SK-N-SH treated with all-trans-retinoic acid at 6 μM for 48 hours (cell line): ENCODE measurements around the gene PARD3.

ENCODE experiments used
- BACH2 ChIP-seq: fragments of 250-450 bp; sonication (Bioruptor Pico); IDR thresholded peaks from 2 replicates; pipeline ENCODE4 v1.9.0; 2021; ENCODE audit warnings: mild to moderate bottlenecking, borderline replicate concordance
- CSDC2 ChIP-seq: fragments of 250-450 bp; sonication (Bioruptor Pico); IDR thresholded peaks from 2 replicates; pipeline ENCODE4 v1.5.0; 2020; ENCODE audit warnings: mild to moderate bottlenecking, moderate library complexity
- ESRRG ChIP-seq: fragments of 250-450 bp; sonication (Bioruptor Pico); IDR thresholded peaks from 2 replicates; pipeline ENCODE4 v1.6.1; 2021; ENCODE audit warnings: mild to moderate bottlenecking
- GLIS3 ChIP-seq: fragments of 250-450 bp; sonication (Bioruptor Pico); IDR thresholded peaks from 2 replicates; pipeline ENCODE4 v1.5.0; 2020; ENCODE audit warnings: mild to moderate bottlenecking, moderate library complexity
- RARB ChIP-seq: fragments of 250-450 bp; sonication (Bioruptor Pico); IDR thresholded peaks from 2 replicates; pipeline ENCODE4 v1.8.0; 2021; ENCODE audit warnings: mild to moderate bottlenecking, moderate library complexity
- SNAI2 ChIP-seq: fragments of 250-450 bp; sonication (Bioruptor Pico); IDR thresholded peaks from 2 replicates; pipeline ENCODE4 v1.5.0; 2020; ENCODE audit warnings: mild to moderate bottlenecking, moderate library complexity
- TCF4 ChIP-seq: fragments of 250-450 bp; sonication (Bioruptor Pico); IDR thresholded peaks from 2 replicates; pipeline ENCODE4 v1.8.0; 2021; ENCODE audit warnings: mild to moderate bottlenecking, moderate library complexity, borderline replicate concordance
- ZC3H10 ChIP-seq: fragments of 250-450 bp; sonication (Bioruptor Pico); IDR thresholded peaks from 2 replicates; pipeline ENCODE4 v1.5.1; 2021; ENCODE audit warnings: mild to moderate bottlenecking, moderate library complexity
- ZFP3 ChIP-seq: fragments of 250-450 bp; sonication (Bioruptor Pico); IDR thresholded peaks from 2 replicates; pipeline ENCODE4 v1.5.0; 2020; ENCODE audit warnings: mild to moderate bottlenecking, moderate library complexity
- ZFP30 ChIP-seq: fragments of 450-650 bp; formaldehyde crosslinking; IDR thresholded peaks from 2 replicates; pipeline ENCODE4 v1.5.0; 2022; ENCODE audit warnings: mild to moderate bottlenecking, moderate library complexity
- ZNF70 ChIP-seq: fragments of 450-650 bp; formaldehyde crosslinking; IDR thresholded peaks from 2 replicates; pipeline ENCODE4 v1.5.0; 2020; ENCODE audit warnings: mild to moderate bottlenecking, moderate library complexity
- TF ChIP-seq, protein P1 (sequence below): fragments of 250-450 bp; sonication (Bioruptor Pico); IDR thresholded peaks from 2 replicates; pipeline ENCODE4 v1.5.1; 2020; ENCODE audit warnings: low read depth, mild to moderate bottlenecking, moderate library complexity
- TF ChIP-seq, protein P2 (sequence below): fragments of 250-450 bp; sonication (Bioruptor Pico); IDR thresholded peaks from 2 replicates; pipeline ENCODE4 v1.5.1; 2021; ENCODE audit warnings: mild to moderate bottlenecking, moderate library complexity
- TF ChIP-seq, protein P3 (sequence below): fragments of 250-450 bp; sonication (Bioruptor Pico); IDR thresholded peaks from 2 replicates; pipeline ENCODE4 v1.8.0; 2020; ENCODE audit warnings: mild to moderate bottlenecking, moderate library complexity, borderline replicate concordance

DNA sequence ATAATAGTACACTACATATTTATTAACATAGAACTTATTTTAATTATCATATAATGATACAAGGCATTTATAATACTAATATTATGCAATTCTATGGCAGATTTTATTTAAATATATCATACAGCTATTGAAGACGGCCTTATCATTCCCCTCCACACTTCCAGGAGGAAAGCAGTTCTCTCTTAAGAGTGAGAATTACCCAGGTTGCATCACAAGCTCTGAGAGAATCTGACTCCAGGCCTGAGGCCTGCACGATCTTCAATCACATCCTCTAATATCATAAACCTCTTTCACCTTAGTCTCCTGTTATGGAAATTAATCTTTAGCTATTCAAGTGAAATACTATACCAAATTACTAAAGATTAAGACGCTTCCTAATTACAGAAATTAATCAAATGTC lies 564.4 kb downstream of the PARD3 start:
- TF ChIP-seq ZFP3 (CRISPR knock-in tag) (no peak), BACH2 (CRISPR knock-in tag) (no peak), RARB (CRISPR knock-in tag) (no peak), SNAI2 (no peak), ZC3H10 (CRISPR knock-in tag) (no peak), TCF4 (no peak), CSDC2 (no peak), GLIS3 (CRISPR knock-in tag) (no peak), ZNF70 (CRISPR knock-in tag) (no peak), ZFP30 (CRISPR knock-in tag) (no peak), ESRRG (no peak)
- TF ChIP-seq, protein P1, sequence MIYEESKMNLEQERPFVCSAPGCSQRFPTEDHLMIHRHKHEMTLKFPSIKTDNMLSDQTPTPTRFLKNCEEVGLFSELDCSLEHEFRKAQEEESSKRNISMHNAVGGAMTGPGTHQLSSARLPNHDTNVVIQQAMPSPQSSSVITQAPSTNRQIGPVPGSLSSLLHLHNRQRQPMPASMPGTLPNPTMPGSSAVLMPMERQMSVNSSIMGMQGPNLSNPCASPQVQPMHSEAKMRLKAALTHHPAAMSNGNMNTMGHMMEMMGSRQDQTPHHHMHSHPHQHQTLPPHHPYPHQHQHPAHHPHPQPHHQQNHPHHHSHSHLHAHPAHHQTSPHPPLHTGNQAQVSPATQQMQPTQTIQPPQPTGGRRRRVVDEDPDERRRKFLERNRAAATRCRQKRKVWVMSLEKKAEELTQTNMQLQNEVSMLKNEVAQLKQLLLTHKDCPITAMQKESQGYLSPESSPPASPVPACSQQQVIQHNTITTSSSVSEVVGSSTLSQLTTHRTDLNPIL = no peak
- TF ChIP-seq, protein P2, sequence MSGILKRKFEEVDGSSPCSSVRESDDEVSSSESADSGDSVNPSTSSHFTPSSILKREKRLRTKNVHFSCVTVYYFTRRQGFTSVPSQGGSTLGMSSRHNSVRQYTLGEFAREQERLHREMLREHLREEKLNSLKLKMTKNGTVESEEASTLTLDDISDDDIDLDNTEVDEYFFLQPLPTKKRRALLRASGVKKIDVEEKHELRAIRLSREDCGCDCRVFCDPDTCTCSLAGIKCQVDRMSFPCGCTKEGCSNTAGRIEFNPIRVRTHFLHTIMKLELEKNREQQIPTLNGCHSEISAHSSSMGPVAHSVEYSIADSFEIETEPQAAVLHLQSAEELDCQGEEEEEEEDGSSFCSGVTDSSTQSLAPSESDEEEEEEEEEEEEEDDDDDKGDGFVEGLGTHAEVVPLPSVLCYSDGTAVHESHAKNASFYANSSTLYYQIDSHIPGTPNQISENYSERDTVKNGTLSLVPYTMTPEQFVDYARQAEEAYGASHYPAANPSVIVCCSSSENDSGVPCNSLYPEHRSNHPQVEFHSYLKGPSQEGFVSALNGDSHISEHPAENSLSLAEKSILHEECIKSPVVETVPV (CRISPR knock-in tag) = no peak
- TF ChIP-seq, protein P3, sequence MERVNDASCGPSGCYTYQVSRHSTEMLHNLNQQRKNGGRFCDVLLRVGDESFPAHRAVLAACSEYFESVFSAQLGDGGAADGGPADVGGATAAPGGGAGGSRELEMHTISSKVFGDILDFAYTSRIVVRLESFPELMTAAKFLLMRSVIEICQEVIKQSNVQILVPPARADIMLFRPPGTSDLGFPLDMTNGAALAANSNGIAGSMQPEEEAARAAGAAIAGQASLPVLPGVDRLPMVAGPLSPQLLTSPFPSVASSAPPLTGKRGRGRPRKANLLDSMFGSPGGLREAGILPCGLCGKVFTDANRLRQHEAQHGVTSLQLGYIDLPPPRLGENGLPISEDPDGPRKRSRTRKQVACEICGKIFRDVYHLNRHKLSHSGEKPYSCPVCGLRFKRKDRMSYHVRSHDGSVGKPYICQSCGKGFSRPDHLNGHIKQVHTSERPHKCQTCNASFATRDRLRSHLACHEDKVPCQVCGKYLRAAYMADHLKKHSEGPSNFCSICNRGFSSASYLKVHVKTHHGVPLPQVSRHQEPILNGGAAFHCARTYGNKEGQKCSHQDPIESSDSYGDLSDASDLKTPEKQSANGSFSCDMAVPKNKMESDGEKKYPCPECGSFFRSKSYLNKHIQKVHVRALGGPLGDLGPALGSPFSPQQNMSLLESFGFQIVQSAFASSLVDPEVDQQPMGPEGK (CRISPR knock-in tag) = no peak
